Panc1 (cell line): Measurements from ENCODE around the gene SCRN2.

ENCODE experiments used
- POLR2AphosphoS5 ChIP-seq: IDR thresholded peaks from 2 replicates; pipeline ENCODE4 v1.6.1; 2012; ENCODE audit warnings: mild to moderate bottlenecking, low read depth, low read length, moderate library complexity
- TF ChIP-seq, protein P1 (sequence below): fragments of 450-650 bp; IDR thresholded peaks from 2 replicates; pipeline ENCODE4 v1.5.1; 2017; ENCODE audit warnings: mild to moderate bottlenecking
- TF ChIP-seq, protein P2 (sequence below), 2 experiments: IDR thresholded peaks; 2 replicates each; pipeline ENCODE4 v1.6.1; 2011 to 2012; ENCODE audit warnings: low read depth in 2 of 2, control low read depth in 1 of 2, low read length in 1 of 2, mild to moderate bottlenecking in 1 of 2, moderate library complexity in 1 of 2; ENCODE audit not compliant: insufficient read depth in 1 of 2

DNA sequence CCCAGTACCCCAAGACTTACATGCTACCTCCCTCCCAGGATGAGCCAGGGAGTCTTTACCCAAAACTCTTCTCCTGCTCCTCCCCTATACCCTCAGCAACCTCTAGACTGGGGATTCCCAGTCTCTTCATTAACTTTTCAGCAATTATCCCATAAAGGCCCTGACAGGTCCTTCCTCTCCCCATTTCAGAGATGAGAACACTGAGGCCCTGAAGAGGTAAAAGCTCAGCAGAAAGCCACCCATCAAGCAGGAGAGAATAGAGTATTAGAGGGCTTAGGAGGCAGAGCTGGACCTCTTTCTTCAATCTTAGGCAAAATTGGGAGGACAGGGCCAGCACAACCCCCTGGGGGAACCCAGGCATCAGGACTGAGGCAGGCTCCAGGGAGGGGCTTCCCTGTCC is 15.8 kb upstream of the SCRN2 start:
- TF ChIP-seq, protein P1, sequence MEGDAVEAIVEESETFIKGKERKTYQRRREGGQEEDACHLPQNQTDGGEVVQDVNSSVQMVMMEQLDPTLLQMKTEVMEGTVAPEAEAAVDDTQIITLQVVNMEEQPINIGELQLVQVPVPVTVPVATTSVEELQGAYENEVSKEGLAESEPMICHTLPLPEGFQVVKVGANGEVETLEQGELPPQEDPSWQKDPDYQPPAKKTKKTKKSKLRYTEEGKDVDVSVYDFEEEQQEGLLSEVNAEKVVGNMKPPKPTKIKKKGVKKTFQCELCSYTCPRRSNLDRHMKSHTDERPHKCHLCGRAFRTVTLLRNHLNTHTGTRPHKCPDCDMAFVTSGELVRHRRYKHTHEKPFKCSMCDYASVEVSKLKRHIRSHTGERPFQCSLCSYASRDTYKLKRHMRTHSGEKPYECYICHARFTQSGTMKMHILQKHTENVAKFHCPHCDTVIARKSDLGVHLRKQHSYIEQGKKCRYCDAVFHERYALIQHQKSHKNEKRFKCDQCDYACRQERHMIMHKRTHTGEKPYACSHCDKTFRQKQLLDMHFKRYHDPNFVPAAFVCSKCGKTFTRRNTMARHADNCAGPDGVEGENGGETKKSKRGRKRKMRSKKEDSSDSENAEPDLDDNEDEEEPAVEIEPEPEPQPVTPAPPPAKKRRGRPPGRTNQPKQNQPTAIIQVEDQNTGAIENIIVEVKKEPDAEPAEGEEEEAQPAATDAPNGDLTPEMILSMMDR, result no peak
- TF ChIP-seq, protein P2, sequence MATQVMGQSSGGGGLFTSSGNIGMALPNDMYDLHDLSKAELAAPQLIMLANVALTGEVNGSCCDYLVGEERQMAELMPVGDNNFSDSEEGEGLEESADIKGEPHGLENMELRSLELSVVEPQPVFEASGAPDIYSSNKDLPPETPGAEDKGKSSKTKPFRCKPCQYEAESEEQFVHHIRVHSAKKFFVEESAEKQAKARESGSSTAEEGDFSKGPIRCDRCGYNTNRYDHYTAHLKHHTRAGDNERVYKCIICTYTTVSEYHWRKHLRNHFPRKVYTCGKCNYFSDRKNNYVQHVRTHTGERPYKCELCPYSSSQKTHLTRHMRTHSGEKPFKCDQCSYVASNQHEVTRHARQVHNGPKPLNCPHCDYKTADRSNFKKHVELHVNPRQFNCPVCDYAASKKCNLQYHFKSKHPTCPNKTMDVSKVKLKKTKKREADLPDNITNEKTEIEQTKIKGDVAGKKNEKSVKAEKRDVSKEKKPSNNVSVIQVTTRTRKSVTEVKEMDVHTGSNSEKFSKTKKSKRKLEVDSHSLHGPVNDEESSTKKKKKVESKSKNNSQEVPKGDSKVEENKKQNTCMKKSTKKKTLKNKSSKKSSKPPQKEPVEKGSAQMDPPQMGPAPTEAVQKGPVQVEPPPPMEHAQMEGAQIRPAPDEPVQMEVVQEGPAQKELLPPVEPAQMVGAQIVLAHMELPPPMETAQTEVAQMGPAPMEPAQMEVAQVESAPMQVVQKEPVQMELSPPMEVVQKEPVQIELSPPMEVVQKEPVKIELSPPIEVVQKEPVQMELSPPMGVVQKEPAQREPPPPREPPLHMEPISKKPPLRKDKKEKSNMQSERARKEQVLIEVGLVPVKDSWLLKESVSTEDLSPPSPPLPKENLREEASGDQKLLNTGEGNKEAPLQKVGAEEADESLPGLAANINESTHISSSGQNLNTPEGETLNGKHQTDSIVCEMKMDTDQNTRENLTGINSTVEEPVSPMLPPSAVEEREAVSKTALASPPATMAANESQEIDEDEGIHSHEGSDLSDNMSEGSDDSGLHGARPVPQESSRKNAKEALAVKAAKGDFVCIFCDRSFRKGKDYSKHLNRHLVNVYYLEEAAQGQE (IDR thresholded peaks at IDR 0.05; ENCODE audit: insufficient read depth in 1 of 2, low read depth in 2 of 2, low read length in 1 of 2), result no peak
- no peak for TF ChIP-seq POLR2AphosphoS5
